GM10266 (cell line): ENCODE data around the gene UBAC2.

ENCODE experiments used
- DNase-seq: peaks from one replicate; pipeline ENCODE4 v3.0.0; 2012; ENCODE audit errors: extremely low spot score
- CTCF ChIP-seq: IDR thresholded peaks from 2 replicates; pipeline ENCODE4 v1.5.1; 2012; ENCODE audit warnings: mild to moderate bottlenecking, low read depth; ENCODE audit not compliant: control insufficient read depth, insufficient read depth; ENCODE audit errors: missing control alignments

Gene UBAC2

GRCh38 chr13:99346335-99347042, 145.8 kb downstream of the UBAC2 start:
- no peak for TF ChIP-seq CTCF
- DNase-seq, result no peak

- no peak for TF ChIP-seq CTCF
- no peak for DNase-seq
Measured at GRCh38 chr13:99347335-99347878, 146.8 kb downstream of the UBAC2 start.

- DNase-seq, result no peak
- TF ChIP-seq CTCF, result no peak
Measured at GRCh38 chr13:99347911-99348451, 147.3 kb downstream of the UBAC2 start.

- no peak for TF ChIP-seq CTCF
- DNase-seq, result no peak
Measured at GRCh38 chr13:99350191-99350590, 149.5 kb downstream of the UBAC2 start.

- TF ChIP-seq CTCF, result no peak
Measured at GRCh38 chr13:99351772-99352171, 151.1 kb downstream of the UBAC2 start.

GRCh38 chr13:99352351-99353245, 151.9 kb downstream of the UBAC2 start:
- TF ChIP-seq CTCF, result no peak
- no peak for DNase-seq

More at GRCh38 chr13:99351772-99352171, 151.1 kb downstream of the UBAC2 start:
- no peak for DNase-seq
